ENCODE results near the gene FEZF1.

Gene FEZF1

DNA sequence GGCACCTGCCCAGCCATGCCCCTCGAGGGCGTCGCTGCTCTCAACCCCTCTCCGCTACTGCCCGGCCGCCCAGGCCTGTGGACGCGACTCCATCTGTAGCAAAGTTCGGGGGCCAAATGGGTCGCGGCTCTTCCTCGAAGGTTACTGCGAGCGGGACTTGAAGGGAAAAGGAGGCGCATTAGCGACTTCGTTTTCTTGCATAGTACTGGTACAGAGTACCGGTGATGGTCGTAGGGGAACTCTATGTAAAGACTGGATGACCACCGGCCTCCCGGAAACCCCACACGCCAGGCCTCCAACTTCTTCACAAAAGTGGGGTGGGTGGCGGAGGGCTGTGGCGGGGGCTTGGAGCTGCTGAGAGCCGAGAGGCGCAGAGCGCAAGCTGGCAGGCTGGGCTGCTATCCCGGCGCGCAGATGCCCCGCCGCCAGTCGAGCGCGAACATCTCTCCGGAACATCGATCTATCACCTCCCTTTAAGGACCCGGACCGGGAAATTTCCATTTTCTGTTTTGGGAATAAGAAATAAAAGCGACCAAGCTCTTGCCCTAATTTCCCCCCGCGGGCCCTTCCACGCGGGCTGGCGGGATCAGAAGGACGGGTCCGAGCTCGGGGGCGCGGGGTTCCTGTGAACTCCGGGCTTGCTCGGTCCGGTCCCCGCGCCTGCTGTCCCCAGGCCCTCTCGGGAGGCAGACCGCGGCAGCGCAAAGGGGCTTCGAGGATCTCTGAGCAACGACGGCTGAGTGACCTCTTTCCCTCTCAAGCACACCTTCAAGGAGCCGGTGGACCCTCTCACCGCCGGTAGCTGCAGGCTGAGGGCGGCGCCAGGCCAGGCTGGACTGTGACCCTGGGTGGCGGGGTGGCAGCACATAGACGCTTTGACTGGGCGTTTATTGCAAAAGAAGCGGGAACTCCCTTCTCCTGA, 12.2 kb upstream of the FEZF1 start:
- Histone ChIP-seq H3K27me3 (ENCODE audit: control insufficient read depth, insufficient read depth, low read length) (peaks cover 79% of the 10 kb centered on the region), H3K27ac (ENCODE audit: low read length) (no peak overlapping the region), H3K9me3 (ENCODE audit: control insufficient read depth, low read depth, low read length) (no peaks in the 10 kb centered on the region), H3K4me1 (ENCODE audit: control insufficient read depth, low read depth, low read length) (peaks cover 31% of the 10 kb centered on the region), H3K36me3 (ENCODE audit: control insufficient read depth, low read depth, low read length) (no peaks in the 10 kb centered on the region), H3K9ac (ENCODE audit: low read length) (peak overlapping the region; percentile 34), H3K4me3 (ENCODE audit: low read length) (peak overlapping the region; percentile 59)

DNA sequence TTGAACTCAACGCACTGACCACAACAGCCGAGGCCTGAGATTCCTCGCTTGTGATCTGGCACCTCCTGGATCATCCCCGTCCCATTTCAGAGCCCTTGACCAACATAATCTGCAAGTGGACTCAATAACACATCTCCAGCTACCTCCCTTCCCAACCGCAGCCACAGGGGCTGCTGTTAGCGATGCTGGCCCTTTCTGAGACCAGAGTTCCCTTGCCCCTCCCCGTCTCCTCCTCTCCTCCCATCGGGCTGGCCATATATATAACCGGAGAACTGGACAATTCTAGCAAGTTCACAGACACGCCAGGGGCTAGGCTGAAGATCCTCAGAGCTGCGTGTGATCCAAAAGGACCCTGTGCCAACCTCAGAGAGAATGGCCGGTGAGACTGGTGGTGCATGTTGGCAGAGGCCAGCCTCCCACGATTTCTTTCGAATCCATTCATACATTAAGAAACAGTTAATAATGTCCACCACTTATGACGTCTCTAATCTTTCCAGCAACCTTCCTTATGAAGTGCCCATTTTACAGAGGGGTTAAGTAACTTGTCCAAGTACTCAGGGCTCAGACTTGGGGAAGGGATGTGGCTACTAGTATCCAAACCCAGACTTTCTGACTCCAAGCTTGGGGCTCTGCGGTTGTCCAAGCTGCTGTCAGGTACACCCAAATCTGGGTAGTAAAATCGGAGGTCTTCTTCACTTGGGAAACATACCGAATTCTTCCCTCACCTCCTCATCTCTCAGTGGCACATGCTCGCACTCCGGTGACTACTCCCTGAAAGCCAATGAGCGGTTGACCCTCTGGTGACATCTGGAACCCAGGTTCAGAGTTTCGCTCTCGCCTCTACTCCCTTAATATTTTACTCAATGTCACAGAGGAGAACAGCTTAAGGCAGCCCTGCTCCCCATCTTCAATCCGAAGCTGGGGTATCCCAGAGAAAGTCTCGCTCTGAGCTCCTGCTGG, 11.2 kb upstream of the FEZF1 start:
- no peak overlapping the region for H3K27ac ChIP-seq (ENCODE audit: low read length)
- peaks cover 40% of the 10 kb centered on the region for H3K4me1 ChIP-seq (ENCODE audit: control insufficient read depth, low read depth, low read length)
- no peaks in the 10 kb centered on the region for H3K36me3 ChIP-seq (ENCODE audit: control insufficient read depth, low read depth, low read length)
- no peak overlapping the region for H3K9ac ChIP-seq (ENCODE audit: low read length)
- H3K27me3 ChIP-seq (ENCODE audit: control insufficient read depth, insufficient read depth, low read length): peaks cover 89% of the 10 kb centered on the region
- peak overlapping the region; percentile 59 for H3K4me3 ChIP-seq (ENCODE audit: low read length)
- H3K9me3 ChIP-seq (ENCODE audit: control insufficient read depth, low read depth, low read length): no peaks in the 10 kb centered on the region

DNA sequence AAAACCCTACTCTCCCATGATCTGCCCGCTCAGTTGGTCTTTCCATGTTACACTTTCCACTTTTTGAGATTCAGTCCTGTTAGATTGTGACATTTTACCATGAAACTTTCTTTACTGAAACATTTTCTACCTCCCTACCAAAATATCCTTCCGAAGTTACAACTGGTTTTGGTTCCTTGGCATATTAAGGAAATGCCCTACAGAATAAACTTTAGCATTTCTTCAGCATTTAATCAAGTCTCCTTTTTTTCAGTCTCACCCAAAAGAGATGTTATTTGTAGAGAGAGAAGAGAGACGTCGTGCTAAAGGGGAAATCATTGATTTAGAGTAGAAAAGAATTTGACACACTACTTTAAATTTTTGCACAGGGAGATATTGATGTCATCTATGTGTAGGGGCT, 9.7 kb upstream of the FEZF1 start:
- Histone ChIP-seq H3K27me3 (ENCODE audit: control insufficient read depth, insufficient read depth, low read length) (peaks cover 96% of the 10 kb centered on the region), H3K27ac (ENCODE audit: low read length) (no peak overlapping the region), H3K4me1 (ENCODE audit: control insufficient read depth, low read depth, low read length) (peaks cover 45% of the 10 kb centered on the region), H3K9me3 (ENCODE audit: control insufficient read depth, low read depth, low read length) (no peaks in the 10 kb centered on the region), H3K36me3 (ENCODE audit: control insufficient read depth, low read depth, low read length) (no peaks in the 10 kb centered on the region), H3K9ac (ENCODE audit: low read length) (no peak overlapping the region), H3K4me3 (ENCODE audit: low read length) (peak overlapping the region; percentile 39)

DNA sequence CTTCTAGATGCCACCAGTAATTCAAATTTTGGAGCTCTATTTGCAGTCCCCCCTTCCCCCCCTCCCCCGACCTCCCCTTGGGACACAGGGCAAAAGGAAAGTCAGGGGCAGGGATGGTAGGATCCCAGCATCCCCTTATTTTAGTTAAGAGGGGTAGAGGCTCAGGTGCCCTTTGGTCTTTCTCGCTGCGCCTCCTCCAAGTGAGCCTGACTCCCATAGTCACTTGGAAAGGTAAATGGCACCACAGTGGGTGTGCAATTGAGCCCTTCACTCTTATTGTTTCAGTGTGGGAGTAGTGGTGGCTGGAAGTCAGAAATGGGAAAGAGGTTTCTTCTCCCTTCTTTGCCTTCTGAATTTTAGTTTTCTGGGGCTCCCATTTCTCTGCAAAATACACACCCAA, 8.2 kb upstream of the FEZF1 start:
- H3K9me3 ChIP-seq (ENCODE audit: control insufficient read depth, low read depth, low read length): no peaks in the 10 kb centered on the region
- no peaks in the 10 kb centered on the region for H3K36me3 ChIP-seq (ENCODE audit: control insufficient read depth, low read depth, low read length)
- H3K27me3 ChIP-seq (ENCODE audit: control insufficient read depth, insufficient read depth, low read length): peaks cover 99% of the 10 kb centered on the region
- no peak overlapping the region for H3K4me3 ChIP-seq (ENCODE audit: low read length)
- H3K27ac ChIP-seq (ENCODE audit: low read length): no peak overlapping the region
- H3K9ac ChIP-seq (ENCODE audit: low read length): no peak overlapping the region
- peaks cover 57% of the 10 kb centered on the region for H3K4me1 ChIP-seq (ENCODE audit: control insufficient read depth, low read depth, low read length)

DNA sequence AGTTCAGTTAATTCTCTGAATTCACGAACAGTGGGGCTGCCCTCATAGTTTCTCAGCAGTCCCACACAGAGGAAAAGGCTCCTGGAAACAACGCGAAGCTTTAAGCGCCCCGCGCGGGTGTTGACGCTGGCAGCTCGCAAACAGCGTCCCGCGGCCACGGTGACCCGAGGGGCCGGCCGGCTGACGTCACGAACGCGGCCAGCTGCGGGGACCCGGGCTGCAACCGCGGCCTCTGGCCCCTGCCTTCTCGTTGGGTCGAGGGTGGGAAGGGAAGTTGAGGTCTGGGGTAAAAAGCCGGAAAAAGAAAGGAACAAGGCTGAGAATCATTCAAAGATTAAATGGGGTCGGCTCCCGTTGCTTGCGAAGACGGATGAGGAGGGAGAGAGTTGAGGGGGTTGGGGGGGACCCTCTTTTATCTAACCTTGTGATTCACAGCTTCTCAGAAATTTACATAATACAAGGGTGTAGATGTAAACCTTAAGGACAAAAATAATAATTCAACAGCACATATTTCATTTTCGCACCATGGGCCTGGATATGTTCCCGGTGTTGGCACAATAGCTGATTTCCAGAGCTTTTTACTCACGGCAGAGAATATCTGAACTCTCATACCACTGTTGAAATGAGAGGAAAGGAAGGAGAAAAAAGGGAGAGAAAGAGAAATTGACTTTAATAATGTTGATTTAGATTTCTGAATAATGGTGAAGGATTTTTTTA, 7.3 kb upstream of the FEZF1 start:
- Histone ChIP-seq H3K27me3 (ENCODE audit: control insufficient read depth, insufficient read depth, low read length) (peaks cover 99% of the 10 kb centered on the region), H3K36me3 (ENCODE audit: control insufficient read depth, low read depth, low read length) (no peaks in the 10 kb centered on the region), H3K9ac (ENCODE audit: low read length) (no peak overlapping the region), H3K4me1 (ENCODE audit: control insufficient read depth, low read depth, low read length) (peaks cover 56% of the 10 kb centered on the region), H3K4me3 (ENCODE audit: low read length) (peak overlapping the region; percentile 76), H3K27ac (ENCODE audit: low read length) (no peak overlapping the region), H3K9me3 (ENCODE audit: control insufficient read depth, low read depth, low read length) (no peaks in the 10 kb centered on the region)

DNA sequence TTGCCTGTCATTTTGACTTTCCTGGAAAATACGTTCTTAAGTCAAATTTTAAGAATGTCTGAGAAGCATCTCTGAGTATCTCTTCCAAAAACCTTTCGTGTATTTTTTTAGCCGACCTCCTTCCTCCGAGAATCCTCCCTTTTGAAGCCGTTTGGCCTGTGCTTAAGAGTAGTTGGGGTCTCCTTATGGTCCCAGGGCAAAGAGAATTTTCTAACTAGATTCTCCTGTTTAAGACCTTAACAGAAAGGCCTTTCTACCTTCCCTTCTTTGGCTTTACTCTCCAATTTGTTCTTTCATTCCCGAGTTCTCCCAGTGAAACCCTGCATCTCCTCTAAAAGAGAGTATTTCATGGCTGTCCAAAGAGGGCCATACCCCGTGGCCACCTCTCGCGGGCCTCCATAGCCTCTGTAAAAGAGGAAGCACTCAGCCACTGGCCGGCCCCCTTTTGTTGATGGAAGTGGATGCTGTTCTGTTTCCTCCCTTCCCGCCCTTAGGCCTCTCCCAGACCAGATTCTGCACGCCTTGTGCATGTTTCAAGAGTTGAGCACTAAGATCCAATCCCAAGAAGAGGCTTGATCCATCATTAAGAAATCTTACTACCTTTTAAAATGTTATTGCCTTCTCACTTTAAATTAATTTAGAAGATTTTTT, 6.6 kb upstream of the FEZF1 start:
- H3K4me1 ChIP-seq (ENCODE audit: control insufficient read depth, low read depth, low read length): peaks cover 58% of the 10 kb centered on the region
- peaks cover 99% of the 10 kb centered on the region for H3K27me3 ChIP-seq (ENCODE audit: control insufficient read depth, insufficient read depth, low read length)
- H3K4me3 ChIP-seq (ENCODE audit: low read length): peak overlapping the region; percentile 76
- no peaks in the 10 kb centered on the region for H3K9me3 ChIP-seq (ENCODE audit: control insufficient read depth, low read depth, low read length)
- H3K27ac ChIP-seq (ENCODE audit: low read length): no peak overlapping the region
- no peak overlapping the region for H3K9ac ChIP-seq (ENCODE audit: low read length)
- no peaks in the 10 kb centered on the region for H3K36me3 ChIP-seq (ENCODE audit: control insufficient read depth, low read depth, low read length)

DNA sequence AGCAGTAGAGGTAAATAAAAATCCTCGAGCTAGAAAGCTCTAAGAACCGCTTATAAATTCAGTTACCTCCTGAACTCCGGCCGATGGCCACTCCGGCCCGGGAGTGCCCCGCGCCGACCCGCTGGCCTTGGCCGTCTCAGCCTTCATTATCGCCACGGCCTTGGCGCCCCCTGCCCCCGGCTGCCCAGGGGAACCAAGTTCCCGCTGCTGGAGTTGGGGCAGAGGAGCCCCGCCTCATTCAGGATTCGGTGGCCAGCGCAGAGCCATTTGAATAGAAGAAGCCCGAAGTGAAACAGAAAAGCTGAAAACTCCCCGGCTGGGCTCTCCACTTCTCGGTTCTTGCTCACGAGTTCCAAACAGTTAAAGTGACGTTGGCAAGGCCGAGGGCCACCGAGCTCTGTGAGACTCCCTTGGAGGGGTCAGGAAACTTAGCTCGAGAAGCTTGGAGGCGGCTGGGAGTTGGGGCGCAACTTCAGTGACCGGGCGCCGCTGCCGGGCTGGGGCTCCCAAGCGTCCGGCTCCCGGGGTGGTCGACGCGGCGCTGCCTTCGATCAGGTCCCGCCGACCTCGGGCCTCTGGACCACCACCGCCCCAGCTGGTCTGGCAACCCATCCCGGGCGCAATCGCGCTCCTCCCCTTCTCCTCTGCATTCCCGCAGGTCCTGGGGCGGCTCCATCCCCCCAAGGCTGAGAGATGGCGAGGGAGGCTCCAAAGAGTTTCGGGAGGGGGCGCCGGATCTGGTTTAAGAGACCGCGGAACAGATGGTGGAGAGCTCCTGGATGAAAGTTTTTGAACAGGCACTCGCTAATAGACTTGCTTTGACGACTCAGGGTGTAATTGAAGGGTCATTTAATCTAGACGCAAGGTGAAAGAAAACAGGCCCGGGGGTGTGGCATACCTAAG, 5.8 kb upstream of the FEZF1 start:
- H3K27me3 ChIP-seq (ENCODE audit: control insufficient read depth, insufficient read depth, low read length): peaks cover 99% of the 10 kb centered on the region
- H3K27ac ChIP-seq (ENCODE audit: low read length): no peak overlapping the region
- H3K4me3 ChIP-seq (ENCODE audit: low read length): peak overlapping the region; percentile 76
- no peaks in the 10 kb centered on the region for H3K9me3 ChIP-seq (ENCODE audit: control insufficient read depth, low read depth, low read length)
- peaks cover 58% of the 10 kb centered on the region for H3K4me1 ChIP-seq (ENCODE audit: control insufficient read depth, low read depth, low read length)
- peak overlapping the region; percentile 36 for H3K9ac ChIP-seq (ENCODE audit: low read length)
- H3K36me3 ChIP-seq (ENCODE audit: control insufficient read depth, low read depth, low read length): no peaks in the 10 kb centered on the region

DNA sequence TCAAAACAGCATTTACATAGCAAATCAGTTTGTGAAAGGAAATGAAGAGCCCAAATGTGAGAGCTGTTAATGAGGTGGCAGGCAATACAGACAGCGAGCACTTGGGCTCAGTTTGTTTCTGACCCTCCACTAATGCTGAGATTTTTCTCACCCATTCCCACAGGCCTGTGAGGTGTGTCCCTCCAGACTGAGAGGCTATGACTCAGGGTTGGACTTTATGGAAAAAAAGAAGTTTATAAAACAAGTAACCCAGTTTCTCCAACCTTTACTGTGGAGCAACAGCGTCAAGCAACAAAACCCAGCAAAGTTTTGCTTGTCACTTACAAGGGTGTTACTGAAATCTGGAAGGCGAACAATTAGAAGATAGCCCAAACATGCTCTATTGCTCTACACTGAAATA, 4.9 kb upstream of the FEZF1 start:
- peak overlapping the region; percentile 36 for H3K9ac ChIP-seq (ENCODE audit: low read length)
- peak overlapping the region; percentile 76 for H3K4me3 ChIP-seq (ENCODE audit: low read length)

DNA sequence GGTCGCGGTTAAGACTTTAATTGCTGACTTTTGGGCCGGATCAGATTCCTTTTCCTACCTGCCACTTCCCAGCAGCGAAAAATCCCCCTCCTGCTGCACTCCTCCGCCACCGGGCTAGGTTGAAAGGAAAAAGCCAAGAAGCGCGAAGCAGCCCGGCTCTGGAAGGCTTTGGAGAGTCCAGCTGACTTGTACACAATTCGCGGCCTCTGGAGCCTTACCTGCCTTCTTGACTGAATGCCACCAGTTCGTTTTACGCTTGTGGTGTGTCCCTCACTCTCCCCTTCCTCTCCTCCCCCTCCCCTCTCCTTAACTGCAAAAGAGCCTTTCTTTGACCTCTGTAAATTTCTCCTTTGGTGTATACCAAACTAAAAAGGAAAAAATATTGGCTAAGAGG, 2.7 kb upstream of the FEZF1 start:
- Histone ChIP-seq H3K27ac (ENCODE audit: low read length) (no peak overlapping the region), H3K4me3 (ENCODE audit: low read length) (peak overlapping the region; percentile 76), H3K27me3 (ENCODE audit: control insufficient read depth, insufficient read depth, low read length) (peaks cover 99% of the 10 kb centered on the region), H3K9ac (ENCODE audit: low read length) (peak overlapping the region; percentile 37), H3K9me3 (ENCODE audit: control insufficient read depth, low read depth, low read length) (no peaks in the 10 kb centered on the region), H3K4me1 (ENCODE audit: control insufficient read depth, low read depth, low read length) (peaks cover 51% of the 10 kb centered on the region), H3K36me3 (ENCODE audit: control insufficient read depth, low read depth, low read length) (no peaks in the 10 kb centered on the region)

More for the DNA sequence above, 4.9 kb upstream of the FEZF1 start:
- H3K27ac ChIP-seq (ENCODE audit: low read length): no peak overlapping the region
- no peaks in the 10 kb centered on the region for H3K9me3 ChIP-seq (ENCODE audit: control insufficient read depth, low read depth, low read length)
- no peaks in the 10 kb centered on the region for H3K36me3 ChIP-seq (ENCODE audit: control insufficient read depth, low read depth, low read length)
- peaks cover 99% of the 10 kb centered on the region for H3K27me3 ChIP-seq (ENCODE audit: control insufficient read depth, insufficient read depth, low read length)
- H3K4me1 ChIP-seq (ENCODE audit: control insufficient read depth, low read depth, low read length): peaks cover 49% of the 10 kb centered on the region

Data from iPS-18a (cell line).